Endometrium (tissue), 2 donors: ENCODE data around the gene OR10A3.
"Not testable (repeated sequence)": the region's sequence is repeated elsewhere in the genome, so short reads cannot be mapped to it uniquely, and the experiment has no call there.

Experiments
- FAIRE-seq: peaks from 2 replicates; lab custom pipeline; 2012; peaks lifted over from hg19 to GRCh38; lab: Jason Lieb, UNC
- donor health status: control.
- donor health status: control.

OR10A3 gene, protein sequence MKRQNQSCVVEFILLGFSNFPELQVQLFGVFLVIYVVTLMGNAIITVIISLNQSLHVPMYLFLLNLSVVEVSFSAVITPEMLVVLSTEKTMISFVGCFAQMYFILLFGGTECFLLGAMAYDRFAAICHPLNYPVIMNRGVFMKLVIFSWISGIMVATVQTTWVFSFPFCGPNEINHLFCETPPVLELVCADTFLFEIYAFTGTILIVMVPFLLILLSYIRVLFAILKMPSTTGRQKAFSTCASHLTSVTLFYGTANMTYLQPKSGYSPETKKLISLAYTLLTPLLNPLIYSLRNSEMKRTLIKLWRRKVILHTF

DNA sequence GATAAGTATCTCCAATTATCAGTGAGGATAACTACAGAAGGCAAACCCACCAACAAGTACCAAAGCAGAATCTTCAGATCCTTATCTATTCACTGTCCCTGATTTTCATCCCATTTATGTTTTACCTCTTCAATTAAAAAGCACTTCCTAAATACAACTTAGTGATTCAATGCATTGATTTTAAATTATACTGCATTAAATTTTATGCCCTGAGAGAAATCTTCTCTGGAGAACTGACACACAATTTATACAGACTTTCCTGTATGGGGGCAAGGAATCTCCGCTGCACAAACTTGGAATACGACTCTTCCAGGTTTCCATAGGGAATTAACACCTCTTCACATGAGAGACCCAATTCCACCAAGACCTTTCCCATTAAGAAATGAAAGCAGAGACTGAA lies at the start of gene OR10A3:
Gene OR10A3, minus strand, starts transcription at position 101 of the 400 bp plus-strand sequence. CDS start 2,188 bp downstream, outside the sequence.
- no peak for FAIRE-seq

DNA sequence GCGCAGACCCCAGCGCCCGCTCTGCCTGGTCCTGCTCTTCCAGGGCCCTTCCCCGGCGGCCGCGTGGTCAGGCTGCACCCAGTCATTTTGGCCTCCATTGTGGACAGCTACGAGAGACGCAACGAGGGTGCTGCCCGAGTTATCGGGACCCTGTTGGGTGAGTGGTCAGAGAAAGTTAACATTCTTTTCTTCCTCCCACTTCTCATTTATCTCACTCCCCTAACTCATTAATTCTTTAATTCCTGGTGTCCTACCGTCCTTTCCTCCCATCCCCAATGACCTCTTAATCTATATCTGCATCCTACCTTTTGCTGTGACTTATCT lies 46.0 kb upstream of the OR10A3 start:
- FAIRE-seq, result not testable (repeated sequence)

DNA sequence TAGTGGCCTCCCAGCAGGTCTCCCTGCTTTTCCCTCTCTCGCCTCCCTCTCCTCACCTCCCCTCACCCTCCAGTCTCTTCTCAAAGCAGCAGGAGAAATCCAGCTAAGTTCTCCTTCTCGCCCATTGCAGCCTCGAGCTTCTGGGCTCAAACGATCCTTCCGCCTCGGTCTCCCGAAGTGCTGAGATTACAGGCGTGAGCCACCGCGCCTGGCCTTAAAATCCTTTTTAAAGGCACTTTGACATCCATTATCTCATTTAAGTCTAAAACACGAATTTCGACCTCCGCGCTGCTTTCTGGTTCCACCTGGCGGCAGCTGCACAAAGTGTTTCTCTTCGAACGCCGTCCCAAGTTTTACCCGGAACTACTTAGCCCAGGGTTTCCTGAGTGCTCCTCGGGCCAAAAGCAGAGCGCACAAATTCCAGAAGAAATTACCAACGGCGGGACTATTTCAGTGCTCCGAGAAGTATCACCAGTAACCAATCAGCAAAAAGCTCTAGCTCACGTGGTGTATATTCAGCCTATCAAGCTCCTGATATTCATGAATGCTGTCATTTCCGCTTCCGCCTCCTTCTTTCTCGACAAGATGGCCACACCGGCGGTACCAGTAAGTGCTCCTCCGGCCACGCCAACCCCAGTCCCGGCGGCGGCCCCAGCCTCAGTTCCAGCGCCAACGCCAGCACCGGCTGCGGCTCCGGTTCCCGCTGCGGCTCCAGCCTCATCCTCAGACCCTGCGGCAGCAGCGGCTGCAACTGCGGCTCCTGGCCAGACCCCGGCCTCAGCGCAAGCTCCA lies 45.5 kb upstream of the OR10A3 start, which contains the start of gene EIF3F:
Gene EIF3F, plus strand, starts transcription at position 570 of the 792 bp plus-strand sequence. Its CDS starts 16 bp downstream, at position 586.
- peak; percentile 98 for FAIRE-seq

DNA sequence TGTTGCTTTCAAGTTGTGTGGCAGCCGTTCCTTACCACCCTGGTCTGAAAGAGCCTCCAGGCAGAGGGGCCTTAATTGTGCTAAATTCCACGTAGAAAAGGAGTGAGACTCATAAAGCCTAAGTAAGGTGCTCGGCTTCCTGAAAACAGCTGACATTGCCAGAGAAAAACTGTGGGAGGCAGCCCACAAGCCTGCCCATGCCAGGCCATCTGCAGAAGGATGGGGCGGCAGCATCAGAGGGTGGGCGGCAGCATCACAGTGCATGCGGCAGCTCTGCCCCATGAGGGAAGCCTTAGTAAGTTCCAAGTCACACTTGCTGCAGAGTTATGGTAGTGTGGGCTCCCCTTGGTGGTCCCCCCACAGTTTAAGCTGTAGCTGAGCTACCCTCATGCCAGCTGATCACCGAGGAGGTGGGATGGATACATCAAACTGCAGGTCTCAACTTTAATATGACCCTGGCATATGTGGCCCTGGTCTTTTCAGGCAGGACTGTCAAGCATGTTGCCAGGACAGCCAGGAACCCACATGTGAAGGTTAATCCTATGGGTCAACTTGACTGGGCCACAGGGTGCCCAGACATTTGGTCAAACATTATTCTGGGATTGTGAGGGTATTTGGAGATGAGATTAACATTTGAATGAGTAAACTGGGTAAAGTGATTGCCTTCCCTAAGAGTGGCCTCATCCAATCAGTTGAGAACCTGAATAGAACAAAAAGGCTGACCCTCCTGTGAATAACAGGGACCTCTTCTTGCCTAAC lies 42.5 kb upstream of the OR10A3 start:
- no peak for FAIRE-seq

DNA sequence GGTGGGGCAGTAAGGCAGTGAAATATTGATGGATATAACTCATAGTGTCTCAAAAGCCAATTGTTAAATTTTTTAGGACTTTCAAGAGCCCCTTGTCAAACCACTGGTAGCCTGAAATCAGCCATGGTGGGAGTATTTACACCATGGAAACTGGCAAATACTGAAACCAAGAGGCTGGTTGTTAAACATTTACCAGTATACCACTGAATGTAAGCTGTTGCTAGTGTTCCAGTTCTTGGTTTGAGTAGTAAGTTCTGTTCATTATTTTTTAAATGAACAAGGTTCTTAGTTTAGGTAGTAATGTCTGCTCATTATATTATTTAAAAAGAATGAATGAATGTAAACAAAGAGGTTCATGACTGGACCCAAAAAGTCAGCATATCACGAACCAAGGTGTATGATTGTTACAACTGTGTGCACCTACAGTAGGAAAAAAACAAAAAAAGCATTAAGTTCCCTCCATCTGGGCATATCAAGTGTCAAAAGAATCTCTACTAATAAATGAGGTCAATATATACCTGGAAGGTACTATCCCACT lies 41.1 kb upstream of the OR10A3 start:
- no peak for FAIRE-seq

DNA sequence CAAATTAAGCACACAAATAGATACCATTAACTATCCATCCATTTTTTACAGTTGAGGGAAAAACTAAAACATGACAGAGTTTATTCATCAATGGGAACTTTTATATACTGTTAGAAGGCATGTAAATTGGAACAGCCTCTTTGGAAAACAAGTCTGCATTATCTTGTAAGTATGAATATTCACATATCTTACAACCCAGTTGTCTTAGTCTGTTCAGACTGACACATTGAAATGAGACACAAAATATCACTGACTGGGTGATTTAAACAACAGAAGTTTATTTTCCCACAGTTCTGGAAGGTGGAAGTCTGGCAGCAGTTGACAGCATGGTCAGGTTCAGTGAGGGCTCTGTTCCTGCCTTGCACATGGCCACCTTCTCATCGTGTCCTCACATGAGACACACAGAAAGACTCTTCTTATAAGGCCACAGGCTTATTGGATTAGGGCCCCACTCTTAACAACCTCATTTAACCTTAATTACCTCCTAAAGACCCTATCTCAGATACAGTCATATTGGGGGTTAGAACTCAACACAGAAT lies 40.2 kb upstream of the OR10A3 start:
- FAIRE-seq, result no peak

DNA sequence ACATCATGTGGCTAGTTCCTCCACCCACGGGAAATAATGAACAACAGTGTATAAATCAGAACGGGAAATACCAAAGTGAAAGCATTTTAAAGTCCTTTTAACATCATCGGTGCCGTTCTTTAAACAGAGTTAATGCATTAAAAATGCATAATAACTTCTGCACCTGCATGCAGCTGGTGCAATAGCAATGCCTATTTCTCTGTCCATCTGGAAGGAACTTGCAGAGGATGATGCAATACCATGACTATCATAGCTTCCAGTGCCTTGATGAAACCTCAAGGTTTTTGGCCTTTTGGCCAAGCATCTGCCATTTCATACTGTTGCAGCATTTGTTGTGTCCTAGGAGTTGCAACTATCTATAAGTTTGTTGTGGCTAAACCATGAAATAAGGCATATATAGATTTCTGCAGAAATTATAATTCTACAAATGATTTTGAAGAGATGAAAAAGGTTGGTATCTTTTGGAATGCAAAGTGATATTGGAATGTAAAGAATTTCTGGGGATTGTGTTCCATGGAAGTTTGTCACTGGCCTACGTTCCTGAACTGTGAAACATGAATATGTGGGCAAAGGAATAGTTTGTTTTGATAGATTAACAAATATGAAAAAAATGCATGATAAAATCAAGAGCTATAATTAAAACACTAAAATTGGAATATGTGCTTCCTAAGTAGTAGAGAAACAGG lies 35.9 kb upstream of the OR10A3 start:
- no peak for FAIRE-seq

DNA sequence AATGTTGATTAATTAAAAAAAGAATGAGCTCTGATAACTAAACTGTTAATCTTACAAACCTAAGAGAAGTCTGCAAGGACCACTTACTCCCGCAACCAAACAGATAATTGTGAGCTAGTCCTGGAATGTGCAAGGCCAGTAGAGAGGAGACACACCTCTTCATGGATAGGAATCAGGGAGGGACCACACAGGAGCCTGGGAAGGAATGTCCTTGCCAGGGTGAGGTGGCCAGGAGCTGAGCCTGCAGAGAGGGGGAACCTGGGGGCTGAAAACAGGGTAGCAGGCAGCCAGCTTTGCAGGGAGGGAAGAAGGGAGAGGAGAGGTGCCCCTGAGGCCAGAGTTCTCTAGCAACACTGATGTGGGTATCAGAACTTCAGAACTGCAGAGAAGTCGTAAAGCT lies 33.2 kb upstream of the OR10A3 start:
- FAIRE-seq, result no peak

DNA sequence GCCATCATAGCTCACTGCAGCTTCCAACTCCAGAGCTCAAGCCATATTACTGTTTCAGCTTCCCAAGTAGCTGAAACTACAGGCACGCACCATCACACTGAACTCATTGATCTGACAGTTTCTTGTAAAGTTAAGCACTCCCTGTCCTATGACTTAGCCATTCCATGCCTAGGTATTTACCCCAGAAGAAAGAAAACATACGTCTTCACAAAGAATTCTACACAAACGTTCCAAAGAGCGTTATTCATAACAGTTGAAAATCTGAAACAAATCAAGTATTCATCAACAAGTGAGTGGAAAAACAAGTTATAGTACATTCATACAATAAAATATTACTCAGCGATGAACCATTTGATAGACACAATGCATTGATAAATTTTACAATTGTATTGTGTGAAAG lies 31.5 kb upstream of the OR10A3 start:
- no peak for FAIRE-seq

DNA sequence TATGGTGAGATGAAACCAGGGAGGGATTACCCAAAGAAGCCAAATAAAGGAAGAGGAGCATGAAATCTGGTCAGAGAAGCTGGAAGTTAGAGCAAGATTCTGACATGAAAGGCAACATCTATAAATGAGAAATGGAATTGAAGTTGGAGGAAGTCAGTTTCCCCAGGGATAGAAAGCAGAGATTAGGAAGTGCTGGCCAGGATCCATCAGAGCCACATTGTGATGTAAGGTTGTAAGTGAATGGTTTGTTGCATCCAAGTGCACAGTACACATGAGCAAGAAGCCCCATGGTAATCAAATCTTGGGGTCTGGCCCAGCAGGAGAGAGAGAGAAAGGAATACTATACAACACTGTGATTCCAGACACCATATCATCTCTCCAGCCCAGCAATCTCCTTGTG lies 30.3 kb upstream of the OR10A3 start:
- FAIRE-seq, result no peak

DNA sequence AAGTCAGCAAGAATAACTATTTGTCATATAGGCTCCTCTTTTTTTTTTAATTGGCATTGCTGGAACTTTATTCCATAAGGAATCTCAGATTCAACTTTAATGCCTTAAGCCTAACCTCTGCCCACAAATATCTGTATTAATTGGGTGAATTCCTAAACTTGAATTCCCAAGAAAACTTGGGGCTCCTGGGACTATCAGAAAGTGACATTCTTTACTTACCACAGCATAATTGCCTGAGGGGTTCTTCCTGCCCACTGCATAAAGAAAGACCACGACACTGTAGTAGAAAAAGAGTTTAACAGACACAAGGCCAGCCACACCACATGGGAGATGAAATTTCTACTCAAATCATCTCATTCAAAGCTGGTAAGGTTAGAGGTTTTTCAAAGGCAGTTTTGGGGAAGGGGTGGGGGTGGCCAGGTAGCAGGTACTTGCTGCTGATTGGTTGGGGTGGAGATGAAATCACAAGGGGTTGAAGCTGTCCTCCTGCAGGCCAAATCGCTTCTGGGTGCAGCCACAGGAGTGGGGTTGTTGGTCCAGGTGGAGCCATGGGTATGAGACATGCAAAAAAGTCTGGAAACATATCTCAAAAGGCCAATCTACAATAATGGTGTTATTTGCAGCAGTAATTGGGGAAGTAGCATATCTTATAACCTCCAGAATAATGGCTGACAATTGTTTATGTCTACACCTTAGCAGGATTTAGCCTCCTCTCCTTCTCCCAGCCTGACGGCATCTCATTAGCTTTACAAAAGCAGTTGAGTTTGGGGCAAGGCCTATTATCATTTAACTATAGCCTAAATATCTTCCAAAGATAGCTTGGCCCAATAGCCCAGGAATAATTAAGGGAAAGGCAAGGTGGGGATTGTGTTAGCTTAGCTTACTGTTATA lies 28.5 kb upstream of the OR10A3 start:
- FAIRE-seq, result no peak

DNA sequence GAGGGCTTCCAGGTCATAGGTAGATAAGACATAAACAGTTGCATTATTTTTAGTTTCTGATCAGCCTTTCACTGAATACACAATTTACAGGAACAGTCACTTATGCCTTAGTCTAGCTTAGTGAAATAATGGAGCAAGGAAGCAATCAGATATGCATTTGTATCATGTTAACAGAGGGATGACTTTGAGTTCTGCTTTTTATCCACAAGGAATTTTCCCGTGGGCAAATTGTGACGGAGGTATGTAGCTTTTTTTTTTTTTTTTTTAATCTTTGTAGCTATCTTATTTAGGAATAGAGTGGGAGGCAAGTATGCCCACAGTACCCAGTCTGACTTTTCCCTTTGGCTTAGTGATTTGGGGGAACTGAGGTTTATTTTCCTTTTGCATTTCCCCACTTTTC lies 27.2 kb upstream of the OR10A3 start:
- no peak for FAIRE-seq

DNA sequence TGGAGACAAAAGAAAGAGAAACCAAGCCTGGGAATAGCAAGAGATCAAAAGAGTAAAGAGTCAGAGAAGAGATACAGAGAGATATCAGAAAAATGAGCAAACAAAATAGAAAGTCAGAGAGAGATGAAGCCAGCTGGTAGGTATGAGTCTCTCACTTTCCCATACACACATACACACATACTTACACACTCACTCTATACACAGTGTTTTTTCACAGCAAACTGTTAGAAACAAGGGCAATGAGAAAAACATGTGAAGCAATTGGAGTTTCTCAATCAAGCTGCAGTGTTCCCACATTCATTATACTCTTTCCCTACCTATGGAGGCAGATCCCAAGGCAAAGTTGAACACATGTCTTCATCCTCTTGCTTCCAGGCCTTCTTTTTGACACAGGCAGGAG lies 26.3 kb upstream of the OR10A3 start:
- no peak for FAIRE-seq

DNA sequence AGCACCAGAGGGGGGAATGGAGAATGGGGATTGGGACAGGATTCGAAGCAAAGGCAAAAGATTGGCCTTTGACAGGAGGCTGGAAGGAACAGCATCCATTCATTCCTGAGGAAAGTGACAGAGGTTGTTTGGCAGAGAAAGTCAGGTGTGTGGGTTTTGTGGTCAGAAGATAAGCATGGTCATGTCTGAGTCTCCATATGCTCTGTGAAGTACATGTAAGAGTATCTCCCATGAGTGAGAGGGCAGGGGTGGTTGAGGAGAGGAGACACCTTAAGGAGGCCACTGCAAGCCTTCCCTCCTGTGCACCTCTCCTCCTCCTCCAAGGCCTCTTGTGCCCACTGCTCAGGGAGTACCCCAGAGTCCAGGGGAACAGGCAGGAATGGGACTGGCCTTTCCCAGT lies 25.6 kb upstream of the OR10A3 start:
- FAIRE-seq, result no peak

DNA sequence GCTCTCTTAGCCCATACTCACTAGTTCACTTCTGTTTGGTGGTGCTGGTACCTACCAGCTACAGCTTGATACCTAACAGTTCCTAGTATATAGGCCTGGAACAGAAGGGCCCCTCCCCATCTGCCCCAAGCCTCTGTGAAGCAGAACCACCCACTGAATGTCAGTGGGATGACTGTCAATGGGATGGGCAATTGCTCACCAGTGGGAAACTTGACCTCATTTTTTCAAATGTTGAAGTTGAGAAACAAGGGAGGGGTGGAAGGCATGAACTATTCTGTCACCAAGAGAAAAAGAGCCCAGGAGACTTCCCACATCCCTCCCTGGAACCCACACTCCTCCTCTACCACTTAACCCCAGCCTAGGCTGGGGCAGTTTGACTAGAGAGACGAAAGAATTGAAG lies 23.9 kb upstream of the OR10A3 start, which contains the start of gene NLRP10:
Gene NLRP10, minus strand, starts transcription at position 62 of the 400 bp plus-strand sequence. CDS start 1,952 bp downstream, outside the sequence.
- no peak for FAIRE-seq

DNA sequence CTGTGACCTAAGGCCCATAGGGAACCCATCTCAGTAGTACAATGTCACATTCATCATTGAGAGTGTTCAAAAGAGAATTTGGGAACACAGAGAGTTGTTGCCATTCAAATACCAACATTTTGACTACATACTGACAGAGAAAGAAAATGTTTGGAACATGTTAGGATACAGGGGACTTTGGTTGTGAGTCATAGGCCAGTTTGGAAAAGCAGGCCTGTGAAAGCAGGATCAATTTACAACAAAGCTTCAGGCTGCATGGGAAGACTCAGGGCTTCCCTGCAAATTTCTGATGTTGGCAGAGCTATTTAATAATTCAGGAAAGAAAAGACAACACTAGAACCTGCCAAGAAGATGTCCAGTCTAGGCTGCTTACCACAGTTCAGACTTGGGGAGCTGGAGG lies 23.4 kb upstream of the OR10A3 start:
- FAIRE-seq, result no peak

DNA sequence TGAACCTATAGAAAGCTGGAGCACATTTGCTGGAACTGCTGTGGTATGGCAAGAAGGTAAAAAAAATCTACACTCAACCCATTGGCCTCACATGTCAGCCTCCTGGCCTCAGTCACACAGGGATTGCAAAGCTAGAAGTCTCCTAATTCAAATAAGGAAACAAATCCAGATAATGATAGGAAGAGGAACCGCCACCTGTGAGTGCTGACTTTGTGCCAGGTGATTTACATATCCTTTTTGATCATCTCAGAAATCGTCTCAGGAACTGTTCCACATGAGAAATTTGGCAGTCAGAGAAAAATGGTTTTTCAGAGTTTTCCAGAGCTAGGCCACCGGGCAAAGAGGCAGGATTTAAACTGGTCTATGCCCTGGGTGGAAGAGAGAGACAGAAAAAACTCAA lies 22.8 kb upstream of the OR10A3 start:
- FAIRE-seq, result no peak

DNA sequence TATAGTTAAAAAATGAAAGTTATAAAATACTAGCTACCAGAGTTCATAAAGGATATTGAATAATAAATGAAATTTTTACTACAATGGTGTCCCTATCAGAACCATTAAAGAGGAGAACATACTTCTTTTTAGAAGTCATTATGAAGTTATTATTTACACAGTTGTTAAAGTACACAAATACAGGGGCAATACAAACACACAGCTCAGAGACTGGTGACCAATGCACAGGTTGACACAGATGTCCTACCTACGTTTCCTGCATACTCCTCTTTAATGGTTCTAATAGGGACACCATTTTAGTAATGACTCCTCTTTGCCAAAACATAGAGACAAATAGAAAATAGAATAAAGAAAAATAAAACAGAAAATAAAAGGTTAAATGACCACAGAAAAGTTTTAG lies 13.7 kb upstream of the OR10A3 start:
- FAIRE-seq, result no peak

DNA sequence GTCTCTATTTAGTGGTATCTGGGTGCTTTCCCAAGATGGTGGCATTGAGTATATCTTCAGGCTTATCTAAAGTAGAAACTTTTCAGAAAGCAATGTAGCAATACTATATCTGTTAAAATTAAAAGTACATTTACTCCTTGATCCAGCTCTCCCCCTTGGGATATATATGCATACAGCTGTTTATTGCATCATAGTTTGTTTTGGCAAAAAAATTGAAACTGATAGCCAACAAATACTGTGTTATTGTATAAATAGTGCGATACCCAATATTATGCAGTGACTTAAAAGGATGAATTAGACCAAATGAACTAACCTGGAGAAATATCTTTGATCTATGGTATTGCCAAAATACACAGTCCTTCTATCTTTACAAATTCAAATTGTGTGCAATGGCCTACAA lies 8.4 kb upstream of the OR10A3 start:
- no peak for FAIRE-seq

DNA sequence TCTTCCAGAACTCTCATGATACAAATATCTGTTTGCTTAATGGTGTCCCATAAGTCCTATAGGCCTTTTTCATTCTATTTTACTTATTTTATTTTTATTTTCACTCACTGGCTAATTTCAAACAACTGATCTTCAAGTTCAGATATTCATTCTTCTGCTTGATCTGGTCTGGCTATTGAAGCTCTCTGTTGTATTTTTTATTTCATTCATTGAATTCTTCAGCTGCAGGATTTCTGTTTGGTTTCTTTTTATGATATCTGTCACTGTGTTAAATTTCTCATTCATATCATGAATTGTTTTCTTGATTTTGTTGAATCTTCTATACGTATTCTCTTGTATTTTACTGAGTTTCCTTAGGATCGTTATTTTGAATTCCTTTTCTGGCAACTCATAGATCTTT lies 2.6 kb upstream of the OR10A3 start:
- FAIRE-seq, result no peak

DNA sequence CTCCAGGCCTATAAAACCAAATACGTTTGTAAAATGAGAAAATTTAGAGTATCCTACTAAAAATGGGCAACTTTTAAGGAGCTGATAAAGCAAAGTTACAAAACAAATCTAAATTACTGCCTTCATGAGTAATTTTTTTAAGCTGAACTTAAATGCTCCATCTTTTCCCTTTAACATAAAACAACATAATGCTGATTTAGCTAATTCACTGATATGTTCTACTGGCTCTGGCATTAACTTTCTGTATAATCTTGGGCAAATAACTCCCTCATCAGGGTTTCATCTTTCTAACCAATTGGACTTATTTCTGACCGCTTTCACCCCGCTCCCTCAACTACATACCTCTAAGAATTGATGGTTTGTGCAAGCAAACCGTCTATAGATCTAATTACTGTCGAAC lies 362 bp downstream of the OR10A3 start:
- no peak for FAIRE-seq
